22Rv1 (cell line): ENCODE data around the gene UNC5B.

Experiments used
- ZFX ChIP-seq: fragments of 450-650 bp; IDR thresholded peaks from 2 replicates; pipeline ENCODE4 v1.6.1; 2017; ENCODE audit warnings: antibody characterized with exemption, borderline replicate concordance
- TF ChIP-seq, protein P1 (sequence below): fragments of 450-650 bp; IDR thresholded peaks from 2 replicates; pipeline ENCODE4 v1.5.1; 2017; ENCODE audit warnings: mild to moderate bottlenecking

- TF ChIP-seq, protein P1, sequence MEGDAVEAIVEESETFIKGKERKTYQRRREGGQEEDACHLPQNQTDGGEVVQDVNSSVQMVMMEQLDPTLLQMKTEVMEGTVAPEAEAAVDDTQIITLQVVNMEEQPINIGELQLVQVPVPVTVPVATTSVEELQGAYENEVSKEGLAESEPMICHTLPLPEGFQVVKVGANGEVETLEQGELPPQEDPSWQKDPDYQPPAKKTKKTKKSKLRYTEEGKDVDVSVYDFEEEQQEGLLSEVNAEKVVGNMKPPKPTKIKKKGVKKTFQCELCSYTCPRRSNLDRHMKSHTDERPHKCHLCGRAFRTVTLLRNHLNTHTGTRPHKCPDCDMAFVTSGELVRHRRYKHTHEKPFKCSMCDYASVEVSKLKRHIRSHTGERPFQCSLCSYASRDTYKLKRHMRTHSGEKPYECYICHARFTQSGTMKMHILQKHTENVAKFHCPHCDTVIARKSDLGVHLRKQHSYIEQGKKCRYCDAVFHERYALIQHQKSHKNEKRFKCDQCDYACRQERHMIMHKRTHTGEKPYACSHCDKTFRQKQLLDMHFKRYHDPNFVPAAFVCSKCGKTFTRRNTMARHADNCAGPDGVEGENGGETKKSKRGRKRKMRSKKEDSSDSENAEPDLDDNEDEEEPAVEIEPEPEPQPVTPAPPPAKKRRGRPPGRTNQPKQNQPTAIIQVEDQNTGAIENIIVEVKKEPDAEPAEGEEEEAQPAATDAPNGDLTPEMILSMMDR: no peak
- TF ChIP-seq ZFX: no peak
These were observed 138.7 kb downstream of the UNC5B start for GRCh38 chr10:71351087-71351486.
